Superior temporal gyrus (tissue), 1 donor: ENCODE measurements around the gene PPP1R13B.

Experiments used
- DNase-seq: peaks from one replicate; pipeline ENCODE4 v3.0.0-alpha.2; 2016; ENCODE audit errors: extremely low spot score

The PPP1R13B gene

DNA sequence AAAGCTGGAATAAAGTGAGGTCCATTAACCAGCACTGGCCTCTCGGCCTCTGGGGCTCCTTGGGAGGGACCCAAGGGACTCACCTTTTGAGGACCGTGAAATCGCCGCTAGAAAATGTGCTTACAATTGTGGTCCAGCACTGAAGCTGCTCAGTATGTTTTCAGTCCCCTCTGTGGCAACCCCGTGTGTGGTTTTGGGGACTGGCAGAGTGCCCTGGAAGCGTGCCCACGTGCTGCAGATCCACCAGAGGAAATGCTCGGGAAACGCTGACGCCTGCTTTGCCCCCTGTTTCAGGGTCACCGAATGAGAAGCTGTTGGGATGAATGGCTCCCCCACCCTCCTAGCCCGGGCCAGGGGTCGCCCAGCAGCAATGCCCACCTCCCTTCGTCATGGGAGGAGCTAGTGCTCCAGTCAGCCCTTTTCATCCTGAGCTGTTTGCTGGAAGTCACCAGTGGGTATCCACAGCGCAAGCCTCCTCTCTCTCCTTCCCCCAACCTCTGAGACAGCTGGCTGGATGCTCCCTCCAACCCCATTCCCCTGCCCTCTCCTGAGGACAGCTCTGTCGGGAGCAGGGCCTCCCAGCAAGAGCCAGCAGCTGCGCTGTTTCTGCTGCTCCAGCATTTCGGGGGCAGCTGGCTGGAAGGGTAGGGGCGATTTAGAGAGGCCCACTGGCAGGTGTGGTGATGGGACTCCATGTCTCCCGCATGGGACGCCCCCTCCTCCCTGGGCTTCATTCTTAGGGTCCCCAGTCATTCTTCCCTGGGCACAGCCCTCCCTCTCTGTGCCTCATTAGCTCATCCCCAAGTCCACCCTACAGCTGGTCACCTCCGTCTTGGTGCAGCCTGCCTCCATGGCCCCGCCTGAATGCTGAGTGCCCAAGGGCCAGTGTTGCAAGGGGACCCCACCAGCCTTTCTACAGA, 33.2 kb upstream of the PPP1R13B start:
- no peak for DNase-seq

DNA sequence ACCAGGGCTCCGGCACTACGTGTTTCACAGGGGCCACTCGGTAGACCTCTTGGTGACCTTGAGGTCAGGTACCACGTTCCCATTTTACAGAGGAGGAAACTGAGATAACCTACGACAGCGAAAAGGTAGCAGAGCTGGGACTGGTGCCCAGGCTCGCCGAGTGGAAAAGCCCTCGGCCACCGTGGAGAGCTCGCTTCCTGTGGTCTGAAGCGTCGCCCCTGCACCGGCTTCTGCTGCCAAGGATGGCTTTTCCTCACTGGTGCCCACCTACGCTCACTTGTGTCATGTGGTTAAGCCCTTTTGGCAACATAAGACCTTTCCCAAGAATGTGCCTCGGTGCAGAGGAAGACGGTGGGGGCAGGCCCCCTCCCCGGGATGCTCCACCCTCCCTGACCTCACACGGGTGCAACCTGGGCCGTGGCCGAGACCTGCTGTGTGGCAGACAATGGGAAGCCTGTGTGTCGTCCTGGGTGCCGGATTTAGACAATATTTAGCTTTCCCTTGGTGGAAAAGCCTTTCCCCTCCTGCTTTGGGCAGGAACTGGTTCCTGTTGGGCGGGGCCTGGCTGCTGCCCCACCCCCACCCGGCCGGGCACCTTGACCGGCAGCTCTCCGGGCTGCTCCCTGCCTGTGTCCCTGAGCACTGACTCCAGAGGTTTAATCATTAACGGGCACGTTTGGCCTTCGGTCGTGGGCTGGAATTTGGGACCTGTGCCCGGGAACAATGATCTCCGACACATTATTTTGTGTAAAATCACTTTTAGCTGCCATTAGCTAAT, 32.4 kb upstream of the PPP1R13B start:
- no peak for DNase-seq

DNA sequence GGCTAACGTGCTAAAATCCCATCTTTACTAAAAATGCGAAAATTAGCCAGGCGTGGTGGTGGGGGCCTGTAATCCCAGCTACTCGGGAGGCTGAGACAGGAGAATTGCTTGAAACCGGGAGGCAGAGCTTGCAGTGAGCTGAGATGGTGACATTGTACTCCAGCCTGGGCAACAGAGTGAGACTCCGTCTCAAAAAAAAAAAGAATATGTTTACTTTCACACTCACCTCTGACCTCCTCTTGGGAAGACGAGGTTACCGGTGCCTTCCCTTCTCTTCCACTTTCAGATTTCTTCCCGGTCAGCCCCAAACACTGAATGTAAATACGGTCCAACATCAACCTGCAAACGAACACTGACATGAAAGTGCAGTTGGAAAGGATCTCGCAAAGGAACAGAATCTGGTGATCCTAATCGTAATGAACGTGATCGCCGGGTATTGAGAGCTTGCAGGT, 31.8 kb upstream of the PPP1R13B start:
- no peak for DNase-seq

DNA sequence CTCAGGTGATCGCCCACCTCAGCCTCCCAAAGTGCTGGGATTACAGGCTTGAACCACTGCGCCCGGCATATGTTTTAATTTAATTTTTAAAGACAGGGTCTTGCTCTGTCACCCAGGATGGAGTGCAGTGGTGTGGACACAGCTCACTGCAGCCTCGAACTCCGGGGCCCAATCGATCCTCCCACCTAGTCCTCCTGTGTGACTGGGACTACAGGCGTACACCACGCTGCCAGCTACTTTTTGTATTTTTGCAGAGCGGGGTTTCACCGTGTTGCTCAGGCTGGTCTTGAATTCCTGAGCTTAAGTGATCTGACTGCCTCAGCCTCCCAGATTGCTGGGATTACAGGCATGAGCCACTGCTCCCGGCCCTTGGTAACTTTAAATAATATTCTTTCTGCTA, 30.8 kb upstream of the PPP1R13B start:
- no peak for DNase-seq

- DNase-seq, result no peak
These were observed 27.6 kb upstream of the PPP1R13B start for GRCh38 chr14:103875010-103875409.

- DNase-seq, result no peak
These were observed 25.2 kb upstream of the PPP1R13B start for GRCh38 chr14:103872481-103873113.

- no peak for DNase-seq
These were observed 24.5 kb upstream of the PPP1R13B start for GRCh38 chr14:103871596-103872480.

- DNase-seq, result no peak
These were observed 23.7 kb upstream of the PPP1R13B start for GRCh38 chr14:103870891-103871595.

- no peak for DNase-seq
These were observed 22.9 kb upstream of the PPP1R13B start for GRCh38 chr14:103870144-103870876.

DNA sequence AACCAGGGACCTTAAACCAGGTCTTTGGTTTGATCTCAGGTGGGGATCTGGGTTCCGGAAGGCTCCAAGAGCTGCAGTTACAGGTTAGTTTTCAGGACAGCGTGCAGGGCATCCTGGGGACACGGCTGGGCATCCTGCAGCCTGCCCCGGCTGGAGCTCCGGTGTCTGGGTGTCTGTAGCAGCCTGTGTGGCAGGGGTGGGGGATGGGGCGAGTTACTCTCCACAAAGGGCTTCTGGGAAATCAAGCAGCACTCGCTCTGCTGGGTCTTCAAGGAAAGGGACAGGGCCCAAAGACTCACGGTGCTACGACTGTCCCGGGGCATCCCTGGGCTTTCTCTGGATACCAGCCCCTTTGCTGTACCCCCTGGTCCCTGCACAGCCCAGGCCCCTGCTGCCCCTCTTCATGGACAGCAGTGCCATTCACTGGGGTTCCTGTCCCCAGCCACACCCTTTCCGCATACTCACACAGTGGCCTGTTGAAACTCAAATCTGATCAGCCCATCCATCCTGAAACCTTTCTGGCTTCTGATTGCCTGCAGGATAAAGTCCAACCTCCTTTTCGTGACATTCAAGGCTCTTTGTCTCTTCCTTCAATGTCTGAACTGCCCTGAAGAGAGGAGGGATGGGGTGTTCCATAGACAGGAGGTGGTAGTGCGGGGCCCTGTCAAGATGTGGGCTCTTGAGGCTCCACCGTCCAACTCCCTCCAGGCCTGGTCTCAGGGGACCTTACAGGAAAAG, 22.2 kb upstream of the PPP1R13B start:
- no peak for DNase-seq

- no peak for DNase-seq
These were observed 21.0 kb upstream of the PPP1R13B start for GRCh38 chr14:103868242-103868897.

GRCh38 chr14:103867523-103867953, 20.2 kb upstream of the PPP1R13B start:
- no peak for DNase-seq

GRCh38 chr14:103867020-103867419, 19.6 kb upstream of the PPP1R13B start:
- no peak for DNase-seq

- DNase-seq, result no peak
These were observed 15.9 kb upstream of the PPP1R13B start for GRCh38 chr14:103863245-103863644.

DNA sequence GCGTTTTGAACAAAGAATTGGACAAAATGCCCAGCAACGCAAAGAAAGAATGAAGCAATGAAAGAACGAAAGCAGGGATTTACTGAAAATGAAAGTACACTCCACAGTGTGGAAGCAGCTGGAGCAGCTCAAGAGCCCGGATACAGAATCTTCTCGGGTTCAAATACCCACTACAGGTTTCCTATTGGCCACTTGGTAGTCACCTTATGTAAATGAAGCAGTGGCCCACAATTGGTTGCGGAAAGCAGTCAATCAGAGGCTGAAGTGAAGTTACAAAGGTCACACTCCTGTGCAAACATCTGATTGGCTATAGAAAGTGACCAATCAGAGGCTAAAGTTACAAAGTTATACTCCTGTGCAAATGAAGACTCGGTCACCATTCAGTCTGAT, 15.0 kb upstream of the PPP1R13B start:
- DNase-seq, result no peak

DNA sequence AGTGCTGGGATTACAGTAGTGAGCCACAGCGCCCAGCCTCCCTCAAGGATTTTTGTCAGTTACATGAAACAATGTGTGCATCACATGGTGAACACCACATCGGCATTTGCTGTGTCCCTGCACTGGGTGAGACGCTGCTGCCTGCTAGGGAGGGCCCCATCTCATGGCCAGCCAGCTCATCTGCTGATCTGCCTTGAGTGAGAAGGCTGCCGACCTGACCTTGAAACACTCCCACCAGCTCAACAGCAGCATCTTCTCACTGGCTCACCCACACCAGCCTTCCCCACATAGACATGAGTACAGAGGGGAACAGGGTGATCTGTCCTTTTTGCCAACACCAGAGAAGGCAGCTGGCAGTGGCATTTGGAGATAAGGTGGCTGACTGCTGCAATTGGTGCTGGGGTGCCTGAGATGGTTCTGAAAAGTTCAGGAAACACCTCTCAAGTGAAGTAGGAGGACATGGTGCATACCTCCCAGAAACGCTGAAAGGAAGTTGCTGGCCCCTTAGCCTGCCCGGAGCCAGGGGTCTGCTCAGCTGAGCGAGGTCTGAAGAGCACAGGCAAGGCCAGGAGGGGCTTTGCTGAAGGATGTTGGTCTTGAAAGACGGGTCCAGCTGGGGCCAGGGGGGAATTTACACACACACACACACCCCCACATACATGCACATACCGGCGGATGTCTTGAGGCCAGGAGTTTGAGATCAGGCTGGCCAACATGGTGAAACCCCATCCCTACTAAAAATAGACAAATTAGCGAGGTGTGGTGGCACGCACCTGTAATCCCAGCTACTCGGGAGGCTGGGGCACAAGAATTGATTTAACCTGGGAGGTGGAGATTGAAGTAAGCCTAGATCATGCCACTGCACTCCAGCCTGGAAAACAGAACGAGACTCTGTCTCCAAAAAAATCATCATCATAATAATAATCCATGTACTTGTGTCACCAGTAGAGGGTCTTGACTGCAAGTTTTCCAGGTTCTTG, 14.3 kb upstream of the PPP1R13B start:
- no peak for DNase-seq

- no peak for DNase-seq
These were observed 12.2 kb upstream of the PPP1R13B start for GRCh38 chr14:103859416-103860202.
